GM10266 (cell line): Measurements from ENCODE around the gene ABCC8.
"Not testable (repeated sequence)": the region's sequence is repeated elsewhere in the genome, so short reads cannot be mapped to it uniquely, and the experiment has no call there.

ENCODE experiments used
- DNase-seq: peaks from one replicate; pipeline ENCODE4 v3.0.0; 2012; ENCODE audit errors: extremely low spot score
- TF ChIP-seq, protein P1 (sequence below): IDR thresholded peaks from 2 replicates; pipeline ENCODE4 v1.5.1; 2012; ENCODE audit warnings: mild to moderate bottlenecking, low read depth; ENCODE audit not compliant: control insufficient read depth, insufficient read depth; ENCODE audit errors: missing control alignments

The ABCC8 gene

DNA sequence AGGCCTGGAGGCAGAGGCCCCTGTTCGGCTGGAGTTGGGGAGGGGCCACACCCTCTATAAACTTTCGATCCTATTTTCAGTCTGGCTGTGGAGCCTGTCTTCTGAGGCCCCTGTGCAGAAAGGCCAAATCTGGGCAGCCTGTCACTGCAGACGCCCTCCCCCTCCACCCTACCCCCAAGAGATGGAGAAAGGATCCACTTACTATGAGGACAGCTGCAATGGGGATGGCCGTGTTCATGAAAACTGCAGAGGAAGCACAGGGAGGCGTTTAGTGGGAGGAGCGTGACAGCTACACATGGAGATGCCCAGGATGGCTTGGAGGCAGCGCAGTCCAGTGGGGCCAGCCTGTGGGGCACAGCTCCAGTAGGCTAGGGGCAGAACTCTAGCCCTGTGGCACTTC, 44.6 kb downstream of the ABCC8 start:
- TF ChIP-seq, protein P1, sequence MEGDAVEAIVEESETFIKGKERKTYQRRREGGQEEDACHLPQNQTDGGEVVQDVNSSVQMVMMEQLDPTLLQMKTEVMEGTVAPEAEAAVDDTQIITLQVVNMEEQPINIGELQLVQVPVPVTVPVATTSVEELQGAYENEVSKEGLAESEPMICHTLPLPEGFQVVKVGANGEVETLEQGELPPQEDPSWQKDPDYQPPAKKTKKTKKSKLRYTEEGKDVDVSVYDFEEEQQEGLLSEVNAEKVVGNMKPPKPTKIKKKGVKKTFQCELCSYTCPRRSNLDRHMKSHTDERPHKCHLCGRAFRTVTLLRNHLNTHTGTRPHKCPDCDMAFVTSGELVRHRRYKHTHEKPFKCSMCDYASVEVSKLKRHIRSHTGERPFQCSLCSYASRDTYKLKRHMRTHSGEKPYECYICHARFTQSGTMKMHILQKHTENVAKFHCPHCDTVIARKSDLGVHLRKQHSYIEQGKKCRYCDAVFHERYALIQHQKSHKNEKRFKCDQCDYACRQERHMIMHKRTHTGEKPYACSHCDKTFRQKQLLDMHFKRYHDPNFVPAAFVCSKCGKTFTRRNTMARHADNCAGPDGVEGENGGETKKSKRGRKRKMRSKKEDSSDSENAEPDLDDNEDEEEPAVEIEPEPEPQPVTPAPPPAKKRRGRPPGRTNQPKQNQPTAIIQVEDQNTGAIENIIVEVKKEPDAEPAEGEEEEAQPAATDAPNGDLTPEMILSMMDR = no peak
- no peak for DNase-seq

DNA sequence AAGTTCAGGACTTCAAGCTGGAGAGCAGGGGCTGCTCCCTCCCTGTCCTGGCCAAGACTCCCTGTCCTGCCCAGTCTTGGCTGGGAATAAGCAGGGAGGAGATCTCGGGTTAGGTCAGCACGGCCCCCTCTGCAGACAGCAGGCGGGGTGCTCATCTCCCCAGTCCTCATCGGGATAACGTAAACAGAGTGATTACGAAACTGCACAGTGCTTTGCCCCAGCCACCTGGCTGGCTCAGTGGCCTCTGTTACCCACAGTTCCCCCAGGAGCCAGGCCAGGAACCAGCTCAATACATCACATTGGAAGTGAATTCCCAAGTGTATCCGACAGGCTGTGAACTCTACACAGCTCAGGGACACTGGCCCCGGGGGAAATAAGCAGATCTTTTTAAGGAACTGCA, 45.5 kb downstream of the ABCC8 start:
- no peak for DNase-seq
- TF ChIP-seq, protein P1 = no peak

DNA sequence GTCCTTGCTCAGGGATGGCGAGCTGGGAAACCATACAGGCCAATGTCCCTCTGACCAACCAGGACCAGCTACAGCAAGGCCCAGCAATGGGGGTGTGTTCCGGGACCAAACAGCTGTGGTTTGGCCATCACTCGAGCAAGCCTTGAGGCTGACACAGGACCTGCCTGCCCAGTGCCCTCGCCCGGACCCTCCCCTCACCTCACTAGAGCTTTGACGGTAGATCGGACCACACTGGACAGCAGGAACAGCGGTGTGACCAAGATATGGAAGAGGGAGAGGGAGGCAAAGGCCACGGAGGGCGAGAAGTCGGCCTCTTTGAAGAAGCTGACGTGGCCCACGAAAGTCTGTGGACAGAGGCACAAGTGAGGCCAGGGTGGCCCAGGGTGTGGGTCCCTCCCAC, 46.0 kb downstream of the ABCC8 start:
- no peak for DNase-seq
- TF ChIP-seq, protein P1 = no peak

DNA sequence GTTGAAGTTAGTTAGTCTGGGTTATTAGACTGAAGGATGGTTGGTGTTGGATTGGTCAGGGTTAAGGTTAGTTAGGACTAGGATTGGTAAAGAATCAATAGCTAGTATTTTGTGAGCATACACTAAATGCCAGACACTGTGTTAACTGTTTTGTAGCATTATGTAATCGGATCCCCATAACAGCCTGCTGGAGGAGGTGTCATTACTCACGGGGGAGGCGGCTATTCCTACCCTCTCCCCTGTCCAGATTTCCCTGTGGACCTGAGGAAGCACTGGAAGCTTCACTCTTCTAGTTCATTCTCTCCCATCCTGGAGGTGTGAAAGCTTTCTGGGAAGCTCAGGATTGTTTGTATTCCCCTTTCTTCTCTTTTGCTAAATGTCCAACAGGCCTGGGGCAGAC, 47.7 kb downstream of the ABCC8 start:
- TF ChIP-seq, protein P1 = no peak
- DNase-seq = no peak

DNA sequence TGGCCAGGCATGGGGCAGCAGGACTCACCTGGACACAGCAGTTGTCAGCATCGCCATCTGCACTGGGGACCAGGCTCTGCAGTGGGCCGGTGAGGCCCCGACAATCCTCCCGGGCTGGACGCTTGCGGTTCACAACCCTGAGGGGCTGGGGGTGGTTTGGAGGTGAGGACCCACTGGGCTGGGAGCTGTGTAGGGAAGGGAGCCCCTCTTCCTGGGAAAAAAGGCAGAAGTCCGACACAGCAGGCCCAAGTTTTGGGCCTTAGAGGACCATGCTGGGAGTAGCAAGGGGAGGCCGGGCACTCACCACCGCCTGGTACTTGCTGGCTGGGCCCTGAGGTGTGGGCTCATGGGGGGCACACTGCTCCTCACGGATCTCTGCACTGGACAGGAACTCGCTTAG, 48.4 kb downstream of the ABCC8 start:
- TF ChIP-seq, protein P1 = no peak
- no peak for DNase-seq

DNA sequence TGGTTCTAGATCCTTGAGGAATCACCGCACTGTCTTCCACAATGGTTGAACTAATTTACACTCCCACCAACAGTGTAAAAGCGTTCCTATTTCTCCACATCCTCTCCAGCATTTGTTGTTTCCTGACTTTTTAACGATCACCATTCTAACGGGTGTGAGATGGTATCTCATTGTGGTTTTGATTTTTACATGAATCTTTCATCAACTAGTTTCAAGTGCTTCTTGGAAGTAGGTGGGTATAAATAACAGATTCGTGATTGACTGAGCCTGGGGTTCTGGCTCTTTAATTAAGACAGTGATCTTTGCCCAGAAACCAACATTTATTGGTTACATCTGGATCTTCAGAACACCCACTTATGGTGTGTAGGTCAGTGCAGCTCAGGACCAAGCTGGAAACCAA, 50.4 kb downstream of the ABCC8 start:
- DNase-seq = not testable (repeated sequence)

DNA sequence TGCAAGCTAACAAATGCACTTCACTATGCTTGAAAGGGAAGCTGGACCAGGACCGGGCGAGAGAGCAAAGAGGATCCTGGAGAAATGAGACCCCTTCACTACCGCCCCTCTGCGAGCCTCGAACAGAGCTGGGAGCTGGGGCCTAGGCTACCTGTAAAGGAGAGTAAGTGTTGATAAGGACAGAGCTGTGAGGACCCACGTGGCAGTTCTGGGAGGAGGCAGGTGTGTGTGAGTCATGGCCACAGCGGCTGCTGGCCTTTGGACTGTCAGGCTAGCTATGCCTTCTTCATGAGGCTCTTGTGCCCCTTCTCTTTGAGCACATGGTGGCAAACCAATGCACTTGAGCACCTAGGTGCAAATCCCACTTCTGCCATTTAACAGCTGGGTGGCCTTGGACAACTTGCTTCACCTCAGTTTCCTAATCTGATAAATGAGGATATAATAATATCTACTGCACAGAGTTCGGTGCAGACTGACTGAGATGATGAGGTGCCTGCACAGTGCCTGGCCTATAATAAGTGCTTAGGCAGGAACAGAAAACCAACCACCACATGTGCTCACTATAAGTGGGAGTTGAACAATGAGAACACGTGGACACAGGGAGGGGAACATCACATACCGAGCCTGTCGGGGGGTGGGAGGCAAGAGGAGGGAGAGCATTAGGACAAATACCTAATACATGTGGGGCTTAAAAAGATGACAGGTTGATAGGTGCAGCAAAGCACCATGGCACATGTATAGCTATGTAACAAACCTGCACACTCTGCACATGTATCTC, 52.9 kb downstream of the ABCC8 start:
- TF ChIP-seq, protein P1 = no peak
- no peak for DNase-seq

DNA sequence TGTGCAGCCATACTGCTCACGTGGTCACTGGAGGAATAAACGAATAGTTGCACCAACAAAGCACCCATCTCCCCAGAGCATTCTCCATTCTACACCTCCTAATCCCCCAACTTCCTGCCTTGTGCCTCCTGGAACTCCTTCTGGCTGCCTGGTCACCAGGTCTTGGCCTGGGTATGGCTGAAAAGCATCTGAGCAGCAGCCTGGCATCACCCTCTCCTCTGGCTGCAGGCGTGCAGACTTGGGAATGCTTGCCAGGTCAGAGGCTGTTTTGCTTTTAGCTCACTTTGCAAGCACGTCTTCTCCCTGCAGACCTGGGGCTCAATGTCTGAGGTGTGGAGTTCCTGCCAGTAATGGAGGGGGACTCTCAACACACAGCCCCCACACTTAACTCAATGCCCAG, 54.9 kb downstream of the ABCC8 start:
- TF ChIP-seq, protein P1 = no peak
- DNase-seq = no peak
